Myocyte (in vitro differentiated cells): ENCODE measurements around the gene ZBP1. TPM values are rescaled to one million over a fixed set of nuclear protein-coding genes. Genes with fewer than 3 reads are reported as not detected.

Experiments used
- DNase-seq: peaks from one replicate; pipeline ENCODE4 v3.0.0-alpha.2; 2012; ENCODE audit warnings: low read depth
- total RNA-seq: library from RNA; depleted of rRNA; stranded (reverse); fragments of >200 nt; gene quantifications from 2 replicates; pipeline ENCODE4 v1.2.3, GENCODE V29; 2014

ZBP1 gene
- total RNA-seq, 1 donor from 2014 or later = 0.29 TPM

- no peak for DNase-seq
Measured at GRCh38 chr20:57658833-57659516, 38.7 kb upstream of the ZBP1 start.

- no peak for DNase-seq
Measured at GRCh38 chr20:57658447-57658832, 38.2 kb upstream of the ZBP1 start.

- no peak for DNase-seq
Measured at GRCh38 chr20:57657535-57658446, 37.6 kb upstream of the ZBP1 start.

GRCh38 chr20:57656821-57657534 is 36.8 kb upstream of the ZBP1 start:
- DNase-seq = no peak

GRCh38 chr20:57656252-57656820 is 36.1 kb upstream of the ZBP1 start:
- DNase-seq = no peak

- DNase-seq = no peak
Measured at GRCh38 chr20:57655809-57656155, 35.6 kb upstream of the ZBP1 start.

- DNase-seq = no peak
Measured at GRCh38 chr20:57654998-57655808, 35.0 kb upstream of the ZBP1 start.

GRCh38 chr20:57654363-57654997 is 34.3 kb upstream of the ZBP1 start:
- peak; percentile 56 for DNase-seq

- DNase-seq = peak; percentile 32
Measured at GRCh38 chr20:57653910-57654309, 33.7 kb upstream of the ZBP1 start.

- DNase-seq = no peak
Measured at GRCh38 chr20:57653546-57653900, 33.3 kb upstream of the ZBP1 start.

- DNase-seq = no peak
Measured at GRCh38 chr20:57652606-57653545, 32.6 kb upstream of the ZBP1 start.

GRCh38 chr20:57651881-57652605 is 31.8 kb upstream of the ZBP1 start:
- no peak for DNase-seq

- DNase-seq = no peak
Measured at GRCh38 chr20:57650756-57651483, 30.7 kb upstream of the ZBP1 start.

GRCh38 chr20:57650266-57650665 is 30.0 kb upstream of the ZBP1 start:
- DNase-seq = no peak

GRCh38 chr20:57649617-57650015 is 29.4 kb upstream of the ZBP1 start:
- DNase-seq = no peak

- DNase-seq = no peak
Measured at GRCh38 chr20:57648878-57649616, 28.8 kb upstream of the ZBP1 start.
